Superior temporal gyrus (tissue), 1 donor: ENCODE data around the gene CBX8.

Experiments
- DNase-seq: peaks from one replicate; pipeline ENCODE4 v3.0.0-alpha.2; 2016; ENCODE audit errors: extremely low spot score

The CBX8 gene

DNA sequence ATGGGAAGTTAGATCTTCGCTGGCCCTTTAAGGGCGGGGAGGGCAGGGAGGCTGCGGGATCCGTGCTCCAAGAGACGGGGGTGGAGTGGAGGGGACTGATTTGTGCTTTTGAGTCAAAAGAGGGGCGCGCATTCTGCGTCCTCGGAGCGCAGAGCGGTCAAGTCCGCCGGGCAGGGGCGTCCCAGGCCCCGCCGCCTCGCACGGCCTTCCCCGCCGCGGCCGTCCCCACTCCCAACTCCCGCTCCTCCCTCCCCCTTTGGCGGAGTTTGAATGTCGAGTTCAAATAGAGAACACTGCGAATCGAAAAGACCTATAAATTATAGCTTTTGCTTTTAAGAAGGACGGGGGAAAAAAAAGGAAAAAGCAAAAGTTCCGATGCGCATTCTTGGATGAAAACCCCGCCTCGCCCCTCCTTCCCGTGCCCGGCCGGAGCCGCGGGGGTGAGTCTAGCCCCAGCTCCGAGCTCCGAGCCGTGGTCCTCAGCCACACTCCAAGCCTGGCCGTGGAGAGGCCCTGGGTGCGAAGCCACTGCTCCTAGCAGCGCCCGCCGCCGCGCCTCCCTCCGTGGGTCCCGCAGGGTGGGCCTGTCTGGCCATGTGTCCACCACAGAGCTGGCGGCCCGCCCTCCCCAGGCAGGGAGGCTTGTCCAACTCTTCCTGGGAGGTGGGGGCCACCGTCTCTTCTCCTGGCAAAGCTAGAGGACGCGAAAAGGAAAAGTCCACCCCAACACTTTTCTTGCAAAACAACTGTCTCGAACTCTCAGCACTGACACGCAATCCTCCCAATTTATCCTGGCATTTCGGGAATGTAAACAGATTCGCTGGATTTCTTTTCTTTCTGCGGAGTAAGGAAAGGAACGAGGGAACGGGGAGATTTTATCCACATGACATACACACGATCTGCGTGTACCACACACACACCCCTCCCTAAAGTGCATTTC is 3.6 kb downstream of the CBX8 start:
- DNase-seq, result no peak

DNA sequence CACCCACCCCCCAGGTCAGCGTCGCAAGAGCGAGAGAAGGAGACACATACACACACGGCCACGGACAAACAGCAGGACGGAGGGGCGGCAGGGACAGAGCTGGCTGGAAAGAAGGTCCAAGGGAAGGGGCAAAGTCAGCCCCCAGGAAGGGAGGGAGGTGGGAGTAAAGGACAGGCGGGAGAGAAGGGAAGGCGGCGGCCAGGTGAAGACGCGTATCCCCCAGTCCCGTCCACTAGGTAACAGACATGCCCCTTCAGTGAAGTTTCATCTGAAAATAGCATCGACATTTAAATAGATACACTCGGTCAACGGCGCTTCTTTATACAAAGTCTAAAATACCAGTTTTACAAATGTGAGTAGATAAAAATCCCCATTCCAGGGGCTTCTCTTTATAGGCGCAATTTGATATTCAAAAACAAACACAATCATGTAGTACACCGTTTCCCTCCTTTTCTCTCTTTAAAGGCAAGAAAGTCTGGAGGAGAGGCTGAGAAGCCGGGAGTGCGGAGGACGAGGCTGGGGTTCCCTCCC is 4.5 kb downstream of the CBX8 start:
- DNase-seq, result no peak

DNA sequence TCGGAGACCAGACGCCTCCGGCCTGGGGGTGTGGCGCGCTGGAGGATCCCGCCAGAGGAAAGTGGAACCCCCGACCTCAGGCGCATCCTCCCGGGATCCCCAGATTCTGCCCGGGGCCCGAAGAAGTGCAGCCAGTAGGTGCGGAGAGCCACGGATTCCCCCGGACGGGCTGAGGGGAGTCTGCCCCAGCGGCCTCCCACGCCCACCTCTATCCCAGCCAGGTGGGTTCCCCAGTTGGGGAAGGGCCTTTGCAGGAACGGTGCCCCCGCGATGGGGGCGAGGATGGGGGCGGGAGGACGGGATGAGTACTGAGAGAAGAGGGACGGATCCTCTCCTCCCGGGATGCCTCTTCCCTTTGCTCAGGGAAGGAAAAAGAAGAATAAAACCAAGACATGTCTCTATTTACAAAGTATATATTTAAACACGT is 5.1 kb downstream of the CBX8 start:
- DNase-seq, result no peak

DNA sequence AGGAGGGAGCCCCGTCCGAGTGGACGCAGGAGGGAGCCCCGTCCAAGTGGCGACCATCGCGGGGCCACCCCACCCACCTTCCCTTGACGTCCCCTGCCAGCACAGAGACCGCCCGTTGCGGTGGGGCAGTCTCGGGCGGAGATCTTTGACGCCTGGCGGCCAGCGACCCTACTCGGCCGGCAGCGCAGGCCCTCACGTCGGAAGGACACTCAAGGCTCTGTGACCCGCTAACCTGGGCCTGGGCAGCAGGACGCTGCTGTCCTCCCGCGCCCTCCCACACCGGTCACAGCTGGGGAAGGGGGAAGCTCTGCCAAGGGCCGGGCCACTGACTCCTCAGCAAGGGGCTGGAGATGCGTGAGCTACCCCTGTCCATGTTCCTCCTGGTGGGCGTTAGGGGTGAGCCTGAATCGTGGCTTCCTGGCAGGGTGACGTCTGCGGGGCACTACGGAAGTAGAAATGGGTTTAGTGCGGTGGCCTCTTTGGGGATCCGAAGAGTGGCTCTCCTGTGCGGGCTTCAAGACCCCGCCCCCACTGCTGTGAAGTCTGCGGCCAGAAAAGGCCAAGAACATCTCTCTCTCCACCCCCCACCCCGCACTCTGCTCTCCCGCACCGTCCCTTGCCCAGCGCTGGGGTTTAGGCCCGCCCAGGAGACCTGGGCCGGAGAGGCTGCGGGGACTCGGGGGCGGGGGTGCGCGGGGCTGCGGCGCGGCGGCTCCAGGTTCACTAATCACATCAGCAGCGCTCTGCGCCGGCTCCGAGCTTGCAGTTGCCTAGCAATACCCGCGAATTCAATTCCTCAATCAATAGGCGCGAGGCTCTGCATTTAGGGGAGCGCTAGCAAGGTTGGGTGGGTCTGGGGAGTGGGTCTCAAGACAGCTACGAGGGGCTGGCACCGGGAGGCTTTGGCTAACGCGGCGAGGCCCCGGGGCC is 5.8 kb downstream of the CBX8 start:
- DNase-seq, result no peak

DNA sequence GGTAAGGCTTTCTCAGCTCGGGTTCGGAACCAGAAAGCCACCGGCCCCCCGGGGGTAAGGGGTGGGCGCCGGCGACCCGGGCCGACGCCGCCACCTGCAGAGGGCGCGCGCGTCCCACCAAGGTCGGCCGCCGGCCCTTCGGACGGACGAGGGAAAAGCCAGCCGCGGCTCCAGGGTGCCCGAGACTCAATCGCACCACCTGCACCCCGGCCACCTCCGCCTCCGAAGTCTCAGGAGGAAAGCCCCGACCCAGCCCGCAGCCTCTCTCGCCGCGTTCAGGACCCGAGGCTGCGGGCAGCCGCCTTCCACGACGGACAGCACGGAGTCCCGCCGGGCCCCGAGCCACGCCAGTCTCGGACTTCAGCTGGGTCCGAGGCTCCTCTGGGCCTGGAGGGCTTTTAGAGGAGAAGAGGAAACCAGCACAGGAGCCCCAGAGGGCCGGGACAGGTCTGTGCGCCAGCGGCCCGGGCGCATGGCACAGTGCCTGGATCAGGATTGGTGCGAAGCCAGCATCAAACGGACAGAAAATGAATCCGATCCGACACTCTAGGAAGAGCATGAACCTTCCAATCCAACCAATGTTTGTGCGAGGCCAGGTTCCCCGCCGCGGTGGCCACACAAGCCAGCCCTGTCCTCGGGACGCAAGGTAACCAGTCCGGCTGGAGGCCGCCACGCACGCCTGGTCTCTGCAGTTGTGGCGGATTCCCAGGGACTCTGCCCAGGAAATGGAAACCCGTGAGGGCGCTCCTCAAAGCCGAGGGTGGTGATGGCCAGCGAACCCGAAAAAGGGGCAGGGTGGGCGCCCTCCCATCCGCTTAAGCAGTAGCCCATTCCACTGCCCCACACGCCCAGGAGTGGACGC is 6.7 kb downstream of the CBX8 start:
- no peak for DNase-seq

DNA sequence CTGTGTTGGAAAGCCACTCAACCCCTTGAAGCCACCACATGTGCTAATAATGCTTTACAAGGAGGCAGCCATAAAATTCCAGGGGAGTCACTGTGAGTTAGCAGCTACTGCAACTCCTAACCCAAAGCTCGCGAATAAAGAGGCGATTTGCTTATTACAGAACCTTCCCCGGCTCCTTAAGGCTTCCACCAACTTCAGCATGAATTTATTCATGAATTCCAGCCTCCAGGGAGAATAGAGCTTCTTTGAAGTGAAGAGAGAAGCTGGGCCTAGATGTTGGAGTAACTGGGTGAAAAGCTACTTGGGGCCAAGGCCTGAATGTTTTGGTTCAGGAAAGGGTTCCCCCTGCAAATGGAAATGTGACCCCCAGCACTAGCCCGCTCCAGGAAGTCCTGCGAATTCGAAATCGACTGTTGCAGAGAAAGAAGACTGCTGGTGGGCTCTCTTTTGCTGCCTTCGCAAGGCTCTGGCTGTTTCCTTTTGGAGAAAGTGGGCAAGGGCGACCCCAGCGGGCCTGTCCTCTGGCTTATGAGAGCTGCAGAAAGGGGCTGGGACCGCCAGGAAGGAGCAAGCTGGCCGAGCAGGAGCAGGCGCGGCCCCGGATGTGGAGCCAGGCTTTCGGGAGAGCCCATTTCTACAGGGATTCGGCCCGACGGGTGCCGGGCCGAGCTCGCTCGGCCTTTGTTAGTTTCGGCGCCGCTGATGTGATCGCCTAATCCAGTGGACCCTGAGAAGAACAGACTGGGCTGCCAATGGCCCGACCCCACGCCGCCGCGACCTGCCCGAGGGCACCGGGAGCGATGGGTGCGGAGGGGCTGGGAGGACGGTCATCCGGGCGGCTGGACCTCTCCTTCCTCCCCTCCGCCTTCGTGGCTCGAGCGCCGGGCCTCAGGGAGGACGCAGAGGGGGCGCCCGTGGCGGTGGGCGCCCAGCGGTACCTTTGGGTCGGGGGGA is 7.6 kb downstream of the CBX8 start:
- DNase-seq, result no peak

DNA sequence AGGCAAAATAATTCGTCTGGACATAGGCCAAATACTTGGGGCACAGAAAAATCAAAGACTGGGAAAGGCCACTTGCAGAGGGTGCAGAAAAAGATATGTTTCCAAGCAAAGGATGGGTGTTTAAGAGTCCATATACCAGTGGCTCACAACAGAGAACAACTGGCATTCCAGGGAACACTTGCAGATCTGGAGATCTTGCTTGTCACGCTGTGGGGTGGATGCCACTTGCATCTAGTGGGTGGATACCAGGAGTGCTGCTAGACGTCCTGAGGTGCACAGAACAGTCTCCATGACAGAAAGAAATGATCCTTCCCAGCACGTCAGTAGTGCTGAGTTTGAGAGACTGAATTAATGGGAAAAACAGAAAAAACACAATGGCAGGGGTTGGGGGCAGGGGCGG is 8.4 kb downstream of the CBX8 start:
- no peak for DNase-seq

DNA sequence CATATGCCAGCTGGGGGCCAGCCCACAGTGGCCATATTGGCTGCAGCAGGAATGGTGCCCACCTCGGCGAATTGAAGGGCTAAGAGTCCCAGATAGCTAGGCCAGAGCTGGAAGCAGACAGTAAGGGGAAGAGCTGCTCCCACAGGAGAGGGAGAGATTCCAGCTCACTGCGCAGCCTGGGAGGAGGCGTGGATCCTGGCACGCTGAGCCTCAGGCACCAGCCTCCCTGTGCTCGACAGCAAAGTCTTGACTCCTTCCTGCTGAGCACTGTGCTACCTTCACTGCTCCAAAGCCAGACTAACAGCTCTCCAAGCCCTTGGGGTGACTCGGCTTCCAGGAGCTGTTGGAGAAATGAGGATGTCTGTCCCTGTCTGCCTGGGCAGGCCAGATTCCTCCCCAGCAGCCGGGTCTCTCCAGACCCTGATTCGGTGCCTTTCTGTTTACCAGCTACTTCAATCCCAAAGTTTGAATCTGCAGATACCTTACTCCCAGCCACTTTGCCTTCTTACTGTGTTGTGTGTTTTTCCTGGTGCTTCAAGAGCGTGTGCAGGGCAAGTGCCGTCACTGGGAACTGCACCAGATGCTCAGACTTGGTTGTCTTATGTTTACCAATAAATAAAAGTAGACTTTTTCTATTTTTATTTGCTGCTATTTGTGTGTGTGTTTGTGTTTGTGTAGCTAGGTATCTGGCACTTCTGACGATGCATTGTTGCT is 9.8 kb downstream of the CBX8 start:
- no peak for DNase-seq

DNA sequence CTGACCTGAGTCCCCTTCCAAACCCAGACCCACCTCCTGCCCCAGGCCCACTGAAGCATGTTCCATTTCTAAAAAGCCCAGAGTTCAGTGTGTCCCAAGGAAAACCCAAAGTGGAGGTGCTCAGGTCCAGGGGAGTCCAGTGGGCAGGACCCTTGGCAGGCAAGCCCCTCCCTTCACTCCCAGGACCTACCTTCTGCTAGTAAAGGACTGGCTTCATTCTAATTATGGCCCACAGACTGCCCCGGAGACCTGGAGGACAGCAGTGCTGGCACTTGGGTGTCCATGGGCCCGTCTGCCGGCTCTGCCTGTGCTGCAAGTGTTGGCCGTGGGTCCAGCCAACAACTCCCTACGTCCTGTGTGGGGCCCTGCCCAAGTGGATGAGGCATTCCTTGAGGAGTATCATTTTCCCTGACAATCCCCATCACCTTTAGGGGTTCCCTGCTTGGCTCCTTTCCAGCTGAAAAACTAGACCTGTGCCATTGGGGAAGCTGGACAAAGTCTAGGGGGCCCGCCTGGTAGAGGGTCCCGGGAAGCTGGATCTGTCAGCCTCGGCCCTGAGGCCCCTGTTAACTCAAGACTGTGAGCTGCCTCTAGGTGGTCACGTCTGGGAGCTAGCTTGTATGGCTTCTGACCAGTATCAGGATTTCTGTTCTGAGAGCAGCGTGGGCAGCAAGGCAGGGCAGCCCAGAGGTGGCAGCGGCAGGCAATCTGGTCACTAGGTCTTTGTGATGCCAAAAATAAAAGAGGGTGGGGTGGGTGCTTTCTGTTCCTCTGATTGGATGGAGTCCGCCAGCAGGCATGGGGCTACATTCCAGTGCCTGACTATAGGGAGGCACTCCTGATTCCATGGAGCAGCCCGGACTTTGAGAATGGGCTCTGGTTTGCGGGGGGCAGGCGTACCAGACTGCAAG is 10.7 kb downstream of the CBX8 start:
- DNase-seq, result no peak

DNA sequence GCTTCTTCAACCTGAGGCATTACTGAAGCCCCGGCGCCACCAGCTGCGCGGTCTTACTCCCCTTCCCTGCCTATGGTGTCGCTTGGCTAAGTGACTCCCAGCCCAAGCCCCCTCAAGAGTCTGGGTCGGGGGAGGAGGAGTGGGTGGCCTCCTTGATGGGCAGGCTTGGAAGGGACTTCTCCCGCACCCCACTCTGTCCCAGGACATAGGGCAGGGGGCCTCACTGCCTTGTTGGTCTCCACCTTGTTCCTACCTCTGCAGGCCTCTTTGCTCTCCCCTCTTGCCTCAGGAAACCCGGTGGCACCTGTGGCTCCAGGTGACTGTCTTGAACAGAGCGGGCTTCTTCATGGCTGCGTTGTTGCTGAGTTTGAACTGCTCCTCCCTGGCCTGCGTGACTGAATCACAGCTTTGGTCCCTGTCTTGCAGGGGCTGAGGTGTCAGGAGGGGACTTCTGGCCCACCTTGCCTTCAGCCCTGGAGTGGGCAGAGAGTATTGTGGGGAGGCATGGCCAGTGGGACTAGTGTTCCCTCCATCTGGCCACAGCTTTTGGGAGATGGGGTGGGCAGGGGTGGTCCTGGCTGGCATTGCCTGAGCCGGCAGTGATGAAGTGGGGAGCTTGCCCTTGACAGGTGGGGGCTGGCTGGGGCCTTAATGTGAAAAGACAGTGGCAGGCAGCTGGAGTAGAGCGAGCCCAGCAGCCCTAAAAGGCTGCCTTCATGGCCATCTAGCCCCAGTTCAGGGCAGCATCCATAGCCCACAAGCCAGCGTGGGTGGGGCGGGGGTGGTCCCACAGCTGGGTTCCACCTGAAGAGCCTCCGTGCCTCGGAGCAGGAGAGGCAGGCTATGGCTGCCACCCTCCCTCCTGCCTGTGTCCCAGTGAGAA is 11.6 kb downstream of the CBX8 start:
- DNase-seq, result no peak

DNA sequence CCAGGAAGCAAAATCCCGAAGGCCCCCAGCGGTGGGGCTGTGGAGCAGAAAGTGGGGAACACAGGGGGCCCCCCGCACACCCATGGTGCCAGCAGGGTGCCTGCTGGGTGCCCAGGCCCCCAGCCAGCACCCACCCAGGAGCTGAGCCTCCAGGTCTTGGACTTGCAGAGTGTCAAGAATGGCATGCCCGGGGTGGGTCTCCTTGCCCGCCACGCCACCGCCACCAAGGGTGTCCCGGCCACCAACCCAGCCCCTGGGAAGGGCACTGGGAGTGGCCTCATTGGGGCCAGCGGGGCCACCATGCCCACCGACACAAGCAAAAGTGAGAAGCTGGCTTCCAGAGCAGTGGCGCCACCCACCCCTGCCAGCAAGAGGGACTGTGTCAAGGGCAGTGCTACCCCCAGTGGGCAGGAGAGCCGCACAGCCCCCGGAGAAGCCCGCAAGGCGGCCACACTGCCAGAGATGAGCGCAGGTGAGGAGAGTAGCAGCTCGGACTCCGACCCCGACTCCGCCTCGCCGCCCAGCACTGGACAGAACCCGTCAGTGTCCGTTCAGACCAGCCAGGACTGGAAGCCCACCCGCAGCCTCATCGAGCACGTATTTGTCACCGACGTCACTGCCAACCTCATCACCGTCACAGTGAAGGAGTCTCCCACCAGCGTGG is 12.4 kb downstream of the CBX8 start:
- no peak for DNase-seq

DNA sequence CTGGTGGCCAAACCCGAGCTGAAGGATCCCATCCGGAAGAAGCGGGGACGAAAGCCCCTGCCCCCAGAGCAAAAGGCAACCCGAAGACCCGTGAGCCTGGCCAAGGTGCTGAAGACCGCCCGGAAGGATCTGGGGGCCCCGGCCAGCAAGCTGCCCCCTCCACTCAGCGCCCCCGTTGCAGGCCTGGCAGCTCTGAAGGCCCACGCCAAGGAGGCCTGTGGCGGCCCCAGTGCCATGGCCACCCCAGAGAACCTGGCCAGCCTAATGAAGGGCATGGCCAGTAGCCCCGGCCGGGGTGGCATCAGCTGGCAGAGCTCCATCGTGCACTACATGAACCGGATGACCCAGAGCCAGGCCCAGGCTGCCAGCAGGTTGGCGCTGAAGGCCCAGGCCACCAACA is 13.0 kb downstream of the CBX8 start:
- DNase-seq, result no peak

DNA sequence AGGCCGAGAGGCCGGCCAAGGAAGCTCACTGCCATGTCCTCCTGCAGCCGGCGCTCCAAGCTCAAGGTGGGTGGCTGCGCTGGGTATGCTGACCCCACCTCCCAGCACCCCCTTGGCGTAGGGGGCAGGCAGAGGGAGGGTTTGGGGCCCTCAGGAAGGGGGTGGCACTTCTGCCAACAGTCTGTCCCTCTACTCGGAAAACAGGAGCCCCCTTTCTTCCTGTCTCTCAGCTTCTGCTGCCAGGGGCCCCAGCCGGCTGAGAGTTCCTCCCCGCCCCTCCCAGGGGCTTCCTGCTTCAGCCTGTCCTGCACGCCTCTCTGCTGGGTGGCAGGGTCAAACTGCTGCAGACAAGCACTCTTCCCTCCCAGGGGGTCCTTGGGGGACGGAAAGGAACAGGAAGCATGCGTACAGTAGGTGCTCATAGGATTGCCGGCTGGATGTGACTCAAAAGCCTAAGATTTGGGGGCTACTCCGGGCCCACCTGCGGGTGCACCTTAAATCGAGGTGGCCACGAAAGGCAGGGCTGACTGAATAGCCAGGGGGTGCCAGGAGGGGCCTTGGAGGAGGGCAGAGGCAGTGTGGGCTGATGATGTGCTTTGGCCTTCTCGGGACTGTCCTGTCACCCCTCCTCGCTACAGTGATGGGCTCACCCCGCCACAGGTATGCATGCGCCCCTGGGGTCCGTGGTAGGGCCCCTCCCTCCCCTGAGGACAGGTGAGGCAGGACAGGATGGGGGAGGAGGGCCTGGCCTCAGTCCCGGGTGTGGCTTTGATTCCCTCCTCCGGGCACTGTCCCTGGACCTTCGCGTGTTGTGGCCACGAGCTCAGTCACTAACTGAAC is 14.9 kb downstream of the CBX8 start:
- DNase-seq, result no peak

DNA sequence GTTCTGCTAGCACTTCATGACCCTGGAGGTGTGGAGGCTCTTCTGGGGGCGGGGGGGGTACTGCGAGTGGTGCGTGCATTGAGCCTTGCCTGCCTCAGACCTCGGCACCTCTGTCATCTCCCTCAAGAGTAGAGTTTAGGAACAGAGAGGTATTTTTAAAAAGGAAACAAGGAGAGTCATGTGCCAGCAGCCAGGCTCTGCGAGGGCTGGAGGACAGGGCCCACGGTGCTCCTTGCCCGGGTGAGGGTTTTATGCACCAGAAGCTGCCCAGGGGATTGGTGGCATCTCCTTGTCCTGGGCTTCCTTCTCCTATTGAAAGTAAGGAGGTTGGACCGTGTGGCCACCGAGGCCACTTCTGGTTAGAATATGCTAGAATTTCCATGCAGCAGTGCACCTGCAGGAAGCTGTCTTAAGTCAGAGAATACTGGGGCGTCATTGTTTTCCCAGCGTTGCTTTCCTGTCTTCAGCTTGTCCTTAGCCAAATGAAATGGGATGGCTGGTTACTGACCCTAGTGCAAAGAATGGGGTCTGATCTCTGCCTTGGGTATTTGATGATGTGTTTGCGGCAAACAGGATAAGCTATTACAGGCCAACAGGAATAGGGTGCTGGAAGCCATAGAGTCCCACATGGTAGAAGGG is 15.7 kb downstream of the CBX8 start:
- no peak for DNase-seq

DNA sequence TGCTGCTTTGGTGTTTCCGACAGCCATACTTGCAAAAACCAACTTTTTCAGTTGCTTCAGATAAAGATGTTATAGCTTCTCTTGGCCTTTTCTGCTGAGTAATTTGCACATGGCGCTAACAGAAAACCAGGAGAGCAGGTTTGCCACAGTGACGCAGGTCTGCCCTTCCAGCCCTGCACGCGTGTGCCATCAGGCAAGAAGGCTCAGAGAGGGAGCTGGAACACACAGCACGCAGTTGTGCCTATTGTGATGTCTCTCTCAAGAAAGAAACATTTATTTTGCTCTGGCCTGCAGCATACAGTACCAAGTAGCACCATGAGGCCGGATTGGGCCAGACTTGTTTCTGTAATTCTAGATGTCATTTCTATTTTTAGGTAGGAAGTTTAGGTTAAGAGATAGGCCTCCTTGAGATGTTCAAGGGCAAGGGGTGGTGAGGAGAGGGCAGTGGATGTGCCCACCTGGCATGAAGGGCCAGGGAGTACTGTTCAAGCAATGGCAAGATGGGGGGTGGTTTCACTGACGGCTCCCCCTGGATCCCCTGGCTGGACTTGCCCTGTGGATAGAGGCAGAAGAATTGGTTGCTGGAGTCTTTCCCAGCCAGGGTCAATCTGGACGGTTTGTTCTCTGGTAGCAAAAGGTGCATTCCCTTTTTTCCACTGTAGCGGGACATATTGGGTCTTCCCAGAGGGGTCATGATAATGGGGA is 17.1 kb downstream of the CBX8 start:
- DNase-seq, result no peak
